Stimulated activated CD4-positive, alpha-beta T cell treated with anti-CD3 and anti-CD28 coated beads, TNF-alpha, amount 100 ng/mL, for 48 hours (primary cell): ENCODE measurements around the gene C1orf174.

Experiments
- DNase-seq, 3 donors: peaks; one replicate each; pipeline ENCODE4 v3.0.0-alpha.2; 2020; ENCODE audit warnings: low read depth in 3 of 3

C1orf174 gene

DNA sequence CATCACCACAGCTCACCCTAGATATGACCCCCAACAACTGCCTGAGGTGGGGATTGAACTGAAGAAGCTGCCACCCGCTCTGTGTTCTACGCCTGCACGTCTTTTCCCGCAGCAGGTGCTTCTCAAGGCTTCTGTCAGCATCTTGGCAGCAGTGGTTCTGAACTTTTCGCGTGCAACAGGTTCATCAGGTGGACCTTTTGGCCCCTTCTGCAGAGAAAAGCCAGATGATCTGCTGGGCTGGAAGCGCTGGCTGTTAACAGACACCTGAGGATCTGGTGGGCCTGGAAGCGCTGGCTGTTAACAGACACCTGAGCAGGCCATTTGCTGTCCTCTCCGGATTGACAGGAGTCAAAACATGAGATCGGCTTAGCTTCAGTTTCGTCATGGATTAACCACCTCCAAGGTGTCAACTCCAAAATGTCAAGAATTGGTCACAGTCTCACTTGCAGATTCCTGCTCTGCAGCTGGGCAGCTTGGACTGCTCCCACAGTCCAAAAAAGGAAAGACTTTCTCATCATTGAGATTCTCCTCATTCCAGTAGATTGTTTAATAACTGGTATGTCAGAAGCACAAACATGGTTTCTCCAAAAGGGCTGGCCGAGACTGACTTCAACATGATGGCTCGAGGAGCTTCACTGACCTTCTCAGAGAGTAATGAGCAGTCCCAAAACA is 4.7 kb downstream of the C1orf174 start:
- no peak for DNase-seq

DNA sequence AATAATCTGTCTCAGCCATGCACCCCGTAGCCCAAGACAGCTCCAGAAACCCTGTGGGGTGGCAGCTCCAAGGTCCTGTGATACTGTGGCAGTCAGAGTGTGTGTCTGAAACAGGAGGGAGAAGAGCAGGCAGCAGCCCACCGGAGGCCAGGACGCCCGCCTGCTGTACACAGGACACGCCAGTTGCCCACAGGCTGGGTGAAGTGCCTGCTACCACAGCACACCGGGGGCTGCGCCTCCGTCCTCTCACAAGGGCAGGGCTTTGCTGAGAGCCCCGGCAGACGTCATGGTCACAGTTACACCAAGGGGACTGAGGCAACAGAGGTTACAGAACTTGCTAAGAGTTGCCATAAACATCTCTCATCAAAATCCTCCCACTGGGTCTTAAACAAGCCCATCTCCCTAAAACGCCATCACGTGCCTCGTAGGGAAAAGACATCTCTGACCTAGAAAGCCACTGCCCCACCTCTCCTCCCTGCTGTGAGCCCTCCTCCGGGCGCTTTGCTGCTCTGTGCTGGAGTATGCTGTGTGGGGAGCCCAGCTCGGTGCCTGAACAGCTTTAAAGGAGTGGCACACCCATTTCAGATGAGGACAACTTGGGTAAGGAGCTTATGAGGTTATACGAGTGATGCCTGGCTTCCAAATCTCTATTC is 5.3 kb downstream of the C1orf174 start:
- no peak for DNase-seq

DNA sequence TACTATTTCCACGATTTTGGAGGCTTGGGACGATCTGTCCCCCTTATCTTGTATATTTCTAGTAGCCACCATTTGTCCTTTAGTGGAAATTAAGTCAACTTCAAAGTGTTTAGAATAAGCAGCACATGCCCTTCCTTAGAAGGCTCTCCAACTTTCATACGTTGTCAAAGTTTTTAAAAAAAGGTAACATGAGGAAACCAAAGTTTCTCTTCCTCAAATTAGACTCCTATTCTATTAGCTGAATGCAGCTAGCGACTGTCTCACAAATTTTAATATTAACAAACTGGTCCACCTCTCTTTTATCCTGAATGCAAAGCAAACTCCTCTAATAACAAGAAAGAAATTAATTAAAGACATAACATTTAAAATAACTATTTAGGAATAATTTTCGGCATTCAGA is 6.9 kb downstream of the C1orf174 start:
- no peak for DNase-seq

DNA sequence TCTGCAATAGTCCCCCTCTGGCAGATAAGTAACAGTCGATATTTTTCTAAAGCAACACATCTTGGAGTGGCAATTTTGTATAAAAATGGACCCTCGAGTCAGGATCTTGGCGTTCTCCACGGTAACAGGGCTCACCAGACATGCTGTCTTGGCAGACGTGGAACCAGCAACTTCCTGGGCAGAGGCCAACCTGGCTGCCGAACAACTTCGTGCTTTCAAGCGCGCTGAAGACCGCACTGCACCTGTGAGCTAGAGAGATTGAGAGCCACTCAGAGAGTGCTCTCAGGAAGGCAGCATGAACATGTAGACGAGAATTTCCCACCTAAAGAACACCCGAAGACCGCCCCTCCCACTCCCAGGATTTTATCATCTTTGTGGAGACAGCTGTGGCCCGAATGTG is 7.3 kb downstream of the C1orf174 start:
- no peak for DNase-seq

DNA sequence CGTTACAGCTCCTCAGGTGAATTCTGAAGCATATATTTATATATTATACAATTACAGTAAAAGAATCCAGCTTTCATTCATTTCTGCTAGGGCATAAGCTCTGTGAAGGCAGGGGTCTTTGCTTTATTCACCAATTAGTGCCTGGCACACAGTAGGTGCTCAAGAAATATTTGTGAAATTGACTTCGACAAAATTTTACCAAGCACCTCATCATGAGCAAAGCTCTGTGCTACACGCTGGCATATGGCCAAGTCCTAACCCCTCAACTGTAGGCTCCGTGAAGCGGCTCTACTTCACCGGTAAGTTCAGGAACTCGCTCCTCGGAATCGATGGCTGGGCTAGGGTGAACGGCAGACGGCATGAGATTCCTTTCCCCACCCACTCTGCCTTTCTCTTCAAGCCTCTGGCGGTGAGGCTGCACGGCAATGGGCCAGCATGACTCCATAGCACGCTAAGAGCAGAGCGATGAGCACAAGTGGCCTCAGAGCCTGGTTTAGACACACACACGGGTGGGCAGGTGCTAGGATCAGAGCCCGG is 8.7 kb downstream of the C1orf174 start:
- DNase-seq: no peak

DNA sequence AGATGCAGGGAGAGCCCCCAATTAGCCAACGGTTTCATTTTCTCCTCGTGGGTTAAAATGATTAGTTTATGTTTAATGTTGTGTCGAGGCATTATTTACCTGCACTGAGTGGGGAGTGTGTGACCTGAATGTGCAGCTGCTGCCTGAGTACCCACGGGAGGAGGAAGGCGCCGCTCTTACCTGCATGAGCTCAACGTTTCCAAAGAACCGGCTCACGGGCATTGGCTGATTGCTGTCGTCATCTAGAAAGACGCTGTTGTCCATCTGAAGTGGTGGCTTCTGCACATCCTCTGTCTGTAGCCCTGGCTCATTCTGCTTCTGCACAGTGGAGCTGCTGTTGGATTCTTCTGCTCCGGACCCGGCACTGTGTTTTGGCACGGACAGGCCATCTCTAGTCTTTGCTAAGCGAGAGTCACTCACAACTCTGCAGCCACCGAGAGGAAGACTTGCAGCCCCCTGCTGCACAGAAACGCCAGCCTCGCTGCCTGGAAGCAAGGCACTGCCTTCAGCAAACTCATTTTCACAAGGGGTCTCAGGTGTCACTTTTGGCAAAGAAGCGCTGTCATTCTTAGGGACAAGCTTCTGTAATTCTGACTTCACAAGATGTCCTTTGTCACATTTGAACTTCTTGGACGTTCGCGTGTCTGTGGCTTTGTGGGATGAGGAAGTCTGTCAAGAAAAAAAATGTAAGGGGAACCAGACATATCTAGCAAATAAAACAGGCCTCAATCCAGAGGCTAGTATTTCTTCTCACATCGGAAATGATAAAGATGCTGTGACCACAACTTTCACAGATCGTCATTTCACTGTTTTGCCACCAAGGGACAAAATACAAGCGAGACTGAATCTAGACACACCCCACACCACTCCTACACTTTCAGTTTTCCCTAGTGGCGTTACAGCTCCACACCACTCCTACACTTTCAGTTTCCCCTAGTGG is 9.4 kb downstream of the C1orf174 start:
- DNase-seq: no peak

DNA sequence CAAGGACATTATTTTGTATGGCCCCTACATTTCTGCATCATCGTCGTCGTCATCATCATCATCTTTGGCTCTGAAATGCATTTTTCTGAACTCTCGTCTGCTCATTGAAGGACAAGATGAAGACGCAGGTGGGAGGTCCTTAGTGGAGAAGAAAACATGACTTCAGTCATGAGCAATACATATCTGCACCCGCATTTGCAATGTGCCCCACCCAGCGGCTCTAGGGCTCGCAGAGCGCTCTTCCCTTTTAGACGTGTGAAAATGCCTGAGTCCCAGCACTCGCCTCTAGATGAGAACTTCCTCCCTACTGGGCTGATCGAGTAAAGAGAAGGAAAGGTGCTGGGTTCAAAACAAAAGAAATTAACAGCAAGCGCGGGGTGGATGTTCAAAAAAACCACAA is 10.1 kb downstream of the C1orf174 start:
- DNase-seq: no peak

DNA sequence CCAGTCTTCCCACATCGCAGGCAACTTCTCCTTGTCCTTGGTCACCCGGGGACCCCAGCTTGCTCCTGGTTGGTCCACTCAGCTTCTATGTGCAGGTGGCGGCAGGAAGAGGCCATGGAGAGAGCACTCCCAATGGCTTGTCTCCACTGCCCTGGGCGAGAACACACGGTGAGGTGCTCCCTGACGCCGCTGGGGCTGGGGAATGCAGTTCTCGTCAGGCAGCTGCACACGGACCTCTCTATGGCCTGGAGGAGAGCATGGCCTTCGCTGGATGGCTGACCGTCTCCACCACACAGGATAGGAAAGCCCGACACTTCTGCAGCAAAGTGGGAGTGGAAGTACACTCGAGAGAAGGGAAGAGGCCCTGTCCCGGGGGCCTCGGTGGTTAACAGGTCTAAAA is 11.8 kb downstream of the C1orf174 start:
- DNase-seq: no peak

DNA sequence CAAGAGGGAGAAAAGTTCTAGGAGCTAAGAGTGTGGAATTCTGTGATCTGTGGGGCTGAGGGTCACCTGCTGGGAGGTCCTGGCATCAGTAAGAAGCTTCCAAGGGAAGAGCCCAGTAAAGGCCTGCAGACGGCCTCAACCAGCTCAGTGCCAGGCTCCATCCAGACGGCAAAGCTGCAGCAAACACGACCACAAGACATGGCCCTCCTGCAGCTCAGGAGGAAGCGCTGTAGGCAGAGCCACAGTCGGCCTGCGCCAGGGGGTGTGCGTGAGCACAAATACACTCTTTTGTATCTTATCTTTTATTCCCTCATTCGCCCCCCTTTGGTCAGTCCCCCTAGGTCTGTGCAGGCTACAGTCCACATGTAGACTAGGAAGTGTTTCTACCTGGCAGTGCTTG is 13.4 kb downstream of the C1orf174 start:
- DNase-seq: no peak

DNA sequence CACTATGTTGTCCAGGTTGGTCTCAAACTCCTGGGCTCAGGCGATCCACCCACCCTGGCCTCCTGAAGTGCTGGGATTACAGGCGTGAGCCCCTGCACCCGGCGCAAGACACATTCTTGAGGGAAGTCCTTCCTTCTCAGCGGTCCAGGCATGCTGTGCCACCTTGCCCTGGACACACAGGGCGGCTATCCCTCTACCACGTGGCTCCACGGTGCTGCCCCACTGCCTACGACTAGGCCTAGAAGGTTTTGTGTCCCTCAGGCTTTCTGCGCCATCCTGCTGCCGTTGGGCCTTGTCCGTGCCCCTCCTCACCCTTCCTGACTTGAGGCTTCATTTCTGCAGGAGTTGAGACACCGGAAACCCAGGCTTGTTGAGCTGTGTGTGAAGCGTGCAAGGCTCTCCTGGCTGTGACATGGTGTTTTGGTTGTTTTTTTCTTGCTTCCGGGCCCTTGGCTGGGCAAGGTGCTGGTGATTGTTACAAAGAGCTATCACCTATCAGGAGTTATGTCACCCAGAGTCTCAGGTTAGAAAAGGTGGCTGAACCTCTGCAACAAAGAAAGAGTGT is 13.9 kb downstream of the C1orf174 start:
- no peak for DNase-seq

DNA sequence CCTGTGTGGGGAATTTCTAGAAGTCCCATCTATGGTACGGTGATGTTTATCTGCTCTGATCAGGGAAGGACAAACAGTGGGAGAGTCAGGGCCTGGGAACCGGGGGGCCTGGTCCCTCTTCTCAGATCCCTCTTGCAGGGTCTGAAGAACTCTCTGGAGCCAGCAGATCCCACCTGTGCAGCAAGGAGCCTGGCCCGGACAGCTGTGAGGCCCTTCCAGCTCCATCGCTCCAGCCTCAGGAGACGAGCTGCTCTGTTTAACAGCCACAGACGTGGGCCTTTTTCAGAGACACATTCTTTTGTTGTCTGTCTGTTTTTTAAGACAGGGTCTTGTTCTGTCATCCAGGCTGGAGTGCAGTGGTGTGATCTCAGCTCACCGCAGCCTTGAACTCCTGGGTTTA is 14.5 kb downstream of the C1orf174 start:
- DNase-seq: no peak

DNA sequence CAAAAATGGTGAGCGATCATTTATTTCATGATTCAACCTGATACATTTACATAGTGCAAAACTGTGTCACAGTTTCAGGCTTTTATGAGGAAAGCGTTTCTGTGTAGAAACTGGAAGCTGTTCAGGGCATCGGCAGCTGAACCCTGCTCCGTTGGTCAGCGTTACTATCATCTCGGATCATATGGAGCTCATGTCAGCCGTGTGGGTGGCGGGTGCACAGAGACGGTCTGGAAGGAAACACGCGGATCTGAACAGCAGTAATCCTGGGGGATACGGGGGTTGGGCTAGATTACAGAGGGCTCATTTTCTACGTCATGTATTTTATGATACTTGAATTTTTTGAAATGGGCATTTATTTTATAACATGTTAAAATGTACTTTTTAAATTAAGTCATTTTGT is 15.1 kb downstream of the C1orf174 start:
- no peak for DNase-seq

DNA sequence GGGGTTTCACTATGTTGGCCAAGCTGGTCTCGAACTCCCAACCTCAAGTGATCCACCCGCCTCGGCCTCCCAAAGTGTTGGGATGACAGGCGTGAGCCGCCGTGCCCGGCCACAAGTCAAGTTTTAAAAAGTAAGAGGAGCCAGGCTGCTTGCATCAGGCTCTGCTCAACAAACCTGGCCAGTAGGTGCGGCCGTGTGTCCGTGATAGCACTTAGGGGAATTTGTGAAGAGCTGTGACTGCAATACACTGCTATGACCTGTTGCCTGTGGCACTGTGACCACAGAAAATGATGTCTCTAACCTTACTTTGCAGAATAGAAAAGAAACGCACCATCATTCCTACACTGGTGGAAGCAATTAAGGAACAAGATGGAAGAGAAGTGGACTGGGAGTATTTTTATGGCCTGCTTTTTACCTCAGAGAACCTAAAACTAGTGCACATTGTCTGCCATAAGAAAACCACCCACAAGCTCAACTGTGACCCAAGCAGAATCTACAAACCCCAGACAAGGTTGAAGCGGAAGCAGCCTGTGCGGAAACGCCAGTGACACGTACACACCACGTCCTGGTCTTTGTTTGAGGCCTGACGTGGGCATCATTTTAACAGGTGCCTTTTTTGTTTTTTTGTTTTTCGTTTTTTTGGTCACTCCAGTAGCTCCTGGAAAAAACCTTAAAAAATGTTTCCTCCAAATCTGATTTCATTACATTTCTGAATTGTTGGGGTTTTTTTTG is 16.7 kb downstream of the C1orf174 start:
- DNase-seq: no peak

DNA sequence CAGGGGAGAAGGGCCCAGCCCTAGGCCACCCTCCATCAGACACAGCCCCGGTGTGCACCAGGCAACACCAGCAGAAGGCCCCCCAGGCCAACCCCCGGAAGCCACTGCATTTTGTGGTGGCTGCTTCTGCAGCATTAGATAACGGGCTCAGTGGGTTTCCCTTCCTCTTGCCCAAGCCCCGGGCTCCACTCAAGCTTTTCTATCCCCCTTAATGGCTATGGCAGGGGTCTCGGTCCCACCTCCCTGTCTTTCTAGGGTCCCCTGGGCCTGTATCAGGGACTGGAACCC is 18.9 kb downstream of the C1orf174 start:
- DNase-seq: no peak

DNA sequence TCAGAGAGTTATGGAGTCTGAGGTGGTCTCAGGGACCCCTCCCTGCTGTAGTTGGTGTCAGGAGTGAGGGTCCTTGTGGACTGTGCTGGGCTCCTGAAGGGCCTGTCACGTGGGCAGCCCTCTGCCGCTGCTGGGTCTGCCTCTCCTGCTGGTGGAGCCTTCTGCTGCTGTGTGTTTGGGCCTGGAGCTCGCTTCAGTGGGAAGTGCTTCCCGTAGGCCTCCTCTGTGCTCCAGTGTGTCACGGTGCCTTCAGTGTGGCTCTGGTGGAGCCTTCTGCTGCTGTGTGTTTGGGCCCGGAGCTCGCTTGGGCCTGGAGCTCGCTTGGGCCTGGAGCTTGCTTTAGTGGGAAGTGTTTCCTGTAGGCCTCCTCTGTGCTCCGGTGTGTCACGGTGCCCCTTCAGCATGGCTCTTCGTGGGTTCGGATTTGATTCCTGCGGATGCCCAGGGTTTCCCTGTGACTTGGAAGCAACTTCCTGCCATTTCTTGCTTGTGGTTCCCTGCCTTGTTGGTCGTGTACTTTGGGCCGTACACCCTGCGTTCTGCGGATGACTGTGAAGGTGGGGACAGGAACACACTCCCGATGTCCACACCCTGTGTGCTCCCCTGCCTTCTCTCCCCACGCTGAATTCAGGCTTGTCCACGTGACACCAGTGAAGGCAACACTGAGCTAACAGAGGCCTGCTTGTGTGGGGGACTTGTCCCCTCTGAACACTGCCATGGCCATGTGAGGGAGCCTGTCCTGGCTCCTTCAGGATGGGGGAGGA is 19.5 kb downstream of the C1orf174 start:
- no peak for DNase-seq

DNA sequence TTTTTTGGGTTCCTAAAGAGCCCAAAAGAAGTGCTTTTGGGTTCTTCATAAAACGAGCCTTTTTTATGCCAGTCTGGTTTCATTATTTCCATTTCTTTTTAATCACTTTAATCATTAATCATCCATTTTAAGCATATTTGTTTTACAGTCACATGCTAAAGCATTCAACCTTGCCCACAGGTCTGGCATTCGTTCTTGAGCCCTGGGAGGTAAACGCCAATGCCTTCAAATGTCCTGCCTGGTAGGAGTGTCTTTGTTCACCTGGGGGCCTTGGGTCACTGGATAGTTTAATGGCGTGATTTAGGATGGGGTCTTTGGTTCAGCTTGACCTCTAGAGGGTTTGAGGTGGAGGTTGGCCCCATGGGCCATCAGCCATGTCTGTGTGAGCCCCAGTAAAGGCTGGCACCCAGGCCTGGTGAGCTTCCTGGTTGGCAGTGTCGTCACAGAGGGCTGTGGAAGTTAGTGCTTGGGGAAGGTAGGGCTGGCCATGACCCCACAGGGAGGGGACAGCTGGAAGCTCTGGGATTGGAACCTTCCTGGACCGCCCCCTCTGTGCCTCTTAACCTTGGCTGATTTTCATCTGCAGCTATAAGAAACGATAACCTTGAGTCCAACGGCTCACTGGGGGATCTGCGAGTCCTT is 20.2 kb downstream of the C1orf174 start:
- no peak for DNase-seq

DNA sequence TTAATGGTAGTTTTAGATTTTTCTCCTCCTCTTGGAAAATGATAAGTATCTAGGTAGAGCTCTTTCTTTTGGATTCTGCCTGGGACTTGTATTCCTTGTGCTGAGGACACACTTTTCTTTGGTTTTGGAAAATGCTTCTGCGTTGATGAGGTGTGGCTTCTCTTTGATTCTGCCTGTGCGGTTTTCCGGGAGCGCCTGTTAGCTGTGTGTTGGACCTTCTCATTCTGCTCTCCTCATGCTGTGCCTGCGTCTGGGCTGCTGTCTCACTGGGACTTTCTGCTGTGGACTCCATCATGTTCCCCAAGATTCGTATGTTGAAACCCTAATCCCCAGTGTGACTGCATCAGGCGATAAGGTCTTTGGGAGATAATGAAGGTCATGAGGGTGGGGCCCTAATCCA is 21.0 kb downstream of the C1orf174 start:
- DNase-seq: no peak

DNA sequence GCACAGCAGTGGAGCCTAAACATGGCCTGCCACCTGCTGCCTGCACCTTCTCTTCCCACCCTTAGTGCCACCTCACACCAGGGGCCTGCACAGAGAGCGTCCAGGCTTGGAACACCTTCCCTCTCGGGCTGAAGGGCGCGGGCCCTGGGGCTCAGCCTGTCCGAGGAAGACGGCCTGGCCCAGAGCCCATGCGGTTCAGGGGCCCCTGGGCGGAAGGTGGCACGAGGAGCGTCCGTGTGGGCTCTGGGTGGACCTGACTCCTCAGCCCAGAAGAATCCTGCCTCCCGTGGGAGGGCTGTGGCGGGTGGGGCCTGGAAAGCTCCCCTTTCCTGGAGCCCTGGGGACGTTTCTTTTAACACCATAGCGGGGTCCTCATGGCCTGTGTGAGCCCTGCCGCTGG is 23.4 kb downstream of the C1orf174 start:
- no peak for DNase-seq

DNA sequence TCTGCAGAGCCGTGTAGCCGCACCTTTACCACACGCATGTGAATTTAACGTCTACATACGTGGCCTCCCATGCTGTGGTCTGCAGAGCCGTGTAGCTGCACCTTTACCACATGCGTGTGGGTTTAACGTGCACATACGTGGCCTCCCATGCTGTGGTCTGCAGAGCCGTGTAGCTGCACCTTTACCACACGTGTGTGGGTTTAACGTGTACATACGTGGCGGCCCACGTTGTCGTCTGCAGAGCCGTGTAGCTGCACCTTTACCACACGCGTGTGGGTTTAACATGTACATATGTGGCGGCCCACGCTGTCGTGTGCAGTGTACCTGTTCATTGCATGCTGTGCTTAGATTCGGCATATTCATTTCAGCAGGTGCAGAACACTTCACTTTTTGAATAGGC is 25.3 kb downstream of the C1orf174 start:
- no peak for DNase-seq

DNA sequence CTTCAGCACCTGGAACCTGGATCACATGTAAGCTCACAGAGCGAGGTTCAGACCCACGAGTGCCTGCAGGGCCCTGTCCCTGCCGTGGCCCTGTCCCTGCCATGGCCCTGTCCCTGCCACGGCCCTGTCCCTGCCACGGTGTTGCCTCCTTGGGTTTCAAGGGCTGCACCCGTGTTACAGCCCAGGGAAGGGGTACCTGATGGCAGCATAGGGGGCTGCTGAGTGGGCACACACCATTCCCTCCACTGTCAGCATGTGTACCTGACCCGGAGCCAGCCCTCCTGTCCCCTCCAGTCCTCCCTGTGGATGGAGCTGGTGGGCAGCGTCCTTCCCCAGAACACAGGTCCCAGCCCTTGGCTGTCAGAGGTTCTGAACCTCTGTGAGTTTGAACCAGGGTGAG is 27.5 kb downstream of the C1orf174 start:
- DNase-seq: no peak

DNA sequence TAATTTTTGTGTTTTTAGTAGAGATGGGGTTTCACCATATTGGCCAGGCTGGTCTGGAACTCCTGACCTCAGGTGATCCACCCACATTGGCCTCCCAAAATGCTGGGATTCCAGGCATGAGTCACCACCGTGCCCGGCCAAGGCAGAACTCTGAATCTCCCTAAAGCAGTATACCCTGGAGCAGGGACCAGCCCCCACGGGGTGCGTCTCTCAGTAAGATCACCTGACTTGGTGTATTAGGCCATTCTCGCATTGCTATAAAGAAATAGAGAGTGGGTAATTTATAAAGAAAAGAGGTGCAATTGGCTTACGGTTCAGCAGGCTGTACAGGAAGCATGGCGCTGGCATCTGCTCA is 28.6 kb downstream of the C1orf174 start:
- no peak for DNase-seq
